Measurements from ENCODE around the gene ZNRF1.
"Not testable (repeated sequence)": the region's sequence is repeated elsewhere in the genome, so short reads cannot be mapped to it uniquely, and the experiment has no call there.

ZNRF1 gene

DNA sequence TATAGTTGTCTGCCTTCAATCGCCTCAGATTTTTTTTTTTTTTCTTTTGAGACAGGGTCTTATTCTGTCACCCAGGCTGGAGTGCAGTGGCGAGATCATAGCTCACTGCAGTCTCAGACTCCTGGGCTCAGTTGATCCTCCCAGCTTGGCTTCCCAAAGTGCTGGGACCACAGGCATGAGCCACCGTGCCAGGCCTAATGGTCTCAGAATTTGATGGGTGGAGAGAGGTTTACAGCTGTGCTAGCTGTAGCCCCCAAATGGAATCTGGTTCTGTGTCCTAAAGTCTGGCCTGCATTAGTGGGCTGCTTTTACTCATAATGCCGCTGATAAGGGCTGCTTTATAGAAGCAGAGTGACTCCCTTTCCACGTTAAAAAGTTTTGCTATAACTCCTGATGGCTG is 5.1 kb downstream of the ZNRF1 start:
- DNase-seq, result no peak

DNA sequence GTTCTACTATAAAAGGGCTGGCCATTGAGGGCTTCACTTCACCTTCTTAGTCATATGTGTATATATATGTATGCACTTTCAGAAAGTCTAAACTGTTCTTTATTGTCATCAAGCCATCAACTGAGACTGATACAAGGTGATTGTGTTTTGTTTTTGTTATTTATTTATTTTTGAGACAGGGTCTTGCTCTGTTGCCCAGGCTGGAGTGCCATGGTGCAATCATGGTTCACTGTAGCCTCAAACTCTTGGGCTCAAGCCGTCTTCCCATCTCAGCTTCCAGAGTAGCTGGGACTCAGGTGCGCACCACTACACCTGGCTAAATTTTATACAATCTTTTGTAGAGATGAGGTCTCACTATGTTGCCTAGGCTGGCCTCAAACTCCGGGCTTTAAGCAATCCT is 5.6 kb downstream of the ZNRF1 start:
- DNase-seq, result no peak

DNA sequence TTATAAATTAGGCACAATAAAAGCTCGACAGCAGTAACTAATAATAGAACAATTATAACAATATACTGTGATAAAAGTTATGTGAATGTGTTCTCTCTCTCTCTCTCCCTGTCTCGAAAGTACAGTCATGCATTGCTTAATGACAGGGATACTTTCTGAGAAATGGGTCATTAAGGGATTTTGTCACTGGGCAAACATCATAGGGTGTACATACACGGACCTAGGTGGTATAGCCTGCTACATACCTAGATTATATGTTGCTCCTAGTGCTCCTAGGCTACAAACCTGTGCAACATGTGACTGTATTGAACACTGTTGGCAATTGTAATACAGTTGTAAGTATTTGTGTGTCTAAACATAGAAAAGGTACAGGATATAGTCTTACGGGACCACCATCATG is 6.9 kb downstream of the ZNRF1 start:
- no peak for DNase-seq

- DNase-seq, result no peak
Observed at GRCh38 chr16:75007443-75007842, 8.6 kb downstream of the ZNRF1 start.

GRCh38 chr16:75010427-75010826 is 11.6 kb downstream of the ZNRF1 start:
- no peak for DNase-seq

GRCh38 chr16:75011634-75012307 is 12.9 kb downstream of the ZNRF1 start:
- no peak for DNase-seq

DNA sequence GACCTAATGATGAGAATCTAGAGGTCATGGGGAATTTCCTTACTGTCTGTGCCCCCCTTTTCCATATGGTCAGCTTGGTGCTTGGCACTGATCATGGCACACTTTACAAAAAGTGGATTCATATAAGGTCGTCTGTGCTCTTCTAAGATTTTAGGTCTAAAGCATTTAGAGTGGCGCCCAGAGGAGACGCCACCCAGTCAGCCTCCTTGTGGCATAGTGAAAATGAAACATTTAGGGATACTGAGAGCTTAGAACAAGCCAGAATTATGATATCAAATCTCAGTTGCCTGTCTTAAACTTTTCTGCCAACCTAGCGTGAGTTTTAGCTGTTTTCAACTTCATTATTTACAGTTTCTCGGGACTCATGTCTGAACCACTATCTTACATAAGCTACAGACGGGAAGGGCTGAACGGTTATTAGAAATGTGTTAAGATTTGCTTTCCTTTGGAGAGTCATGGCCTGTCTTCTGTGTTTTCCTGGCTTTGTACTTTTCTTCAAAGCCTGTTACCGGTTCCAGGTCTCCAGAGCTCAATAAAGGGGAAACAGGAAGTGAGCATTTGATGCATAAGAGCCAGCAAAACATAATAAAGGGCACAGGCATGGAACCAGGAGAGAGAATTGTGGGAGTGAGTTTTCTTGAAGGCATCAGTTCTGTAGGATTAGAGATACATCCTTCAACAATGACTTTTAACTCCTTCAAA is 13.7 kb downstream of the ZNRF1 start:
- DNase-seq, result no peak

GRCh38 chr16:75013123-75013522 is 14.3 kb downstream of the ZNRF1 start:
- not testable (repeated sequence) for DNase-seq

- DNase-seq, result no peak
Observed at GRCh38 chr16:75014318-75014717, 15.5 kb downstream of the ZNRF1 start.

GRCh38 chr16:75016451-75017081 is 17.7 kb downstream of the ZNRF1 start:
- not testable (repeated sequence) for DNase-seq

DNA sequence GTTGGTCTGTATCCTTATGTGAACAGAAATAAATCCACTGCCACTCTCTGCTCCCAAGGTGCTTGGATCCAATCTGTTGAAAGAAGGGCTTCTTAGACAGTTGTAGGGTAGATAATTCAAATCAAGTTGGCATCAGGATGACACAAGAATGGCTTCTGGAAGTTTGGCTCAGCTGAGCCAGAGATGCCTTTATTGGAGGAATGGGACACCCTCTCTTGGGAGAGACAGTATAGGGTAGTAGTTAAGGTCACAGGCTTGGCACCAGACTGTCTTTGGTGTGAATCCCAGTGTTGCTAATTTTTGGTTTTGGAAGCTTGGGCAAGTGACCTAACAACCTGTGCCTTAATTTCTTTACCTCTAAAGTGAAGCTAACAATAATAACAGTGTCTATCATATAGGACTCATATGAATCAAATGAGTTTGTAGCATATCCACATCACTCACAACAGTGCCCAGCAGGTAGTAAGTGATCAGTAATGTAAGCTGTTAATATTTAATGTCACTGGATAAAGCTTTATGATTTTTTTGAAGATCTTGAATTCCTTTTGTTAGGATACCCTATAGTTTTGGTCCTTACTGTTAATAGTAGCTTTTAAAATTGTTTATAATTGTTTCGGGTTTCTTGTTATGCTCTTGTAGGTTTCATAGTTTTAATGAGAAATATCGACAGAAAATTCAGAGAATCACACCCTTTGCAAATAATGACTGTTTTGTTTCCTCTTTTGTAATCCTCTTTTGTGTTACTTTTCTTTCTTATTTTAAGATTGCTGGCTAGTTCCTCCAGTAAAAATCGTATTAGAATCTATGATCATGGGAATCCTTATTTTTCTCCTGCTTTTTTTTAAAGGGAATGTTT is 19.1 kb downstream of the ZNRF1 start:
- no peak for DNase-seq

DNA sequence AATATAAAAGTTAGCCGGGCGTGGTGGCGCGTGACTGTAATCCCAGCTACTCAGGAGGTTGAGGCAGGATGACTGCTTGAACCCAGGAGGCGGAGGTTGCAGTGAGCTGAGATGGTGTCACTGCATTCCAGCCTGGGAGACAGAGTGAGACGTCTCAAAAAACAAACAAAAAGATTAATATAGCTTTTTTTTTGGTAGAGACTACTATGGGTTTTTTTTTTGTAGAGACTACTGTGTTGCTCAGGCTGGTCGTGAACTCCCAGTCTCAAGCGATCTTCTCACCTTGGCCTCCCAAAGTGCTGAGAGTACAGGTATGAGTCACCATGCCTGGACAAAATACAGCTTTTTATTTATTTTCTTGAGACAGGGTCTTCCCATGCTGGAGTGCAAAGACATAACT is 20.2 kb downstream of the ZNRF1 start:
- DNase-seq, result no peak

DNA sequence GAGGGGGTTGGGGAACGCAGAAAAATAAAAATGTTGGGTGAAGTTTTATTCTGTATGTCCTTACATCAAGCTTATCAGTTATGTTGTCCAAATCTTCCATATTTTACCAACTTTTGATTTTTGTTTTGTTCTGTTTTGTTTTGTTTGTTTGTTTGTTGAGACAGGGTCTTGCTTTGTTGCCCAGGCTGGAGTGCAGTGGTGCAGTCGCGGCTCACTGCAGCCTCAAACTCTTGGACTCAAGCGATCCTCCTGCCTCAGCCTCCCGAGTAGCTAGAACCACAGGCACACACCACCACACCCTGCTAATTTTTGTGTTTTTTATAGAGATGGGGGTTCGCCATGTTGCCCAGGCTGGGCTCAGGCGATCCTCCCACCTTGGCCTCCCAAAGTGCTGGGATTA is 20.8 kb downstream of the ZNRF1 start:
- no peak for DNase-seq

- DNase-seq, result no peak
Observed at GRCh38 chr16:75021410-75021809, 22.6 kb downstream of the ZNRF1 start.

DNA sequence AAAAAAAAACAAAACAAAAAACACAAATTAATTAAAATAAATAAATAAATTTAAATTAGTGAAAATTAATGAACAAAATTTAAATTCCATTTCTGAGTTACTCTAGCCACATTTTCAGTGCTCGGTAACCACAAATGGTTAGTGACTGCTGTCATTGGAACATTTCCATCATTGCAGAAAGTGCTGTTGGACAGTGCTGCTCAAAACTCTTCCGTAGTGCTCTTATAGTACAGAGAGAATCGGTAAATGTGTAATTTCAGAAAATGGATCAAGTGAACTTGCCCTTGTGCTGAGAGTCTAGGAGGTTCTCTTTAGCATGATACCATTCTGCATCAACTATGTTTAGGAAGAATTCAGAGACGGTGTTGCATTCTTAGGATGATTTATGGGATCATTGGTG is 23.7 kb downstream of the ZNRF1 start:
- DNase-seq, result no peak

GRCh38 chr16:75023009-75023408 is 24.2 kb downstream of the ZNRF1 start:
- DNase-seq, result no peak

GRCh38 chr16:75024182-75024581 is 25.4 kb downstream of the ZNRF1 start:
- no peak for DNase-seq

DNA sequence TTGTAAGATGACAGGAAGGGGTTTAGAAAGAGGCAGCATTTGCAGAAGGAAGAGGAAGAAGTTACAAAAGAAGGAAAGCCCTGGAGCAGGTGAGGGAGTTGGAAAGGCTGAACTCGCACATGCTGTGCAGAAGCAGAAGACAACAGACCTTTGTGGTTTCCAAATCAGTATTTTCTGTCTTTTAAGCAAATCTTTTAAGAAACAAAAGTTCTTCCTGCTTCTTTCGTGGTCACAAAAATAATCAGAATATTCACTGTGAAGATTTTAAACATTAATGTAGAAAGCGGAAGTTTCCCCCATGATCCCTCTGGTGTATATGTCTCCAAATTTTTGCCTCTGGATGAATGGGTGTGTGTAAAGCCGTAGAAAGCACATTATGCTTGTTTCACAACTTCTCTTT is 25.8 kb downstream of the ZNRF1 start:
- no peak for DNase-seq

DNA sequence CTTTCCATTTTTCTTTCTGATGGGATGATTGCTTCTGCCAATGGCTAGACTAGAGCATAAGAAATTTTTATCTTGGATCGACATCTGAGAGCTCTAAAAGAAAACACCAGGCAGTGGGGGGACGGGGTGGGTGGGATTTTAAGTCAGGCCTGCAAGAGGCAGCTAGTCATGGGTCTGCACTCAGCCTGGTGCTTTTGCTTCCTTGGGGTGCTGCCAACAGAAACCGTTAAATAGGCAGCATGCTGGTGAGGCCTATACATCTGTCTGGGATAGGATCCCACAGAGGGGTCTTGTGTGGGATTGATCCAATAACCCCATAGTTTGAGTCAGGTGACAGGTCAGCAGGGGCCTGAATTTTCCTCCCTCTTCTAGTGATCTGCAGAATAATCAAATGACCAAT is 26.9 kb downstream of the ZNRF1 start:
- DNase-seq, result no peak

DNA sequence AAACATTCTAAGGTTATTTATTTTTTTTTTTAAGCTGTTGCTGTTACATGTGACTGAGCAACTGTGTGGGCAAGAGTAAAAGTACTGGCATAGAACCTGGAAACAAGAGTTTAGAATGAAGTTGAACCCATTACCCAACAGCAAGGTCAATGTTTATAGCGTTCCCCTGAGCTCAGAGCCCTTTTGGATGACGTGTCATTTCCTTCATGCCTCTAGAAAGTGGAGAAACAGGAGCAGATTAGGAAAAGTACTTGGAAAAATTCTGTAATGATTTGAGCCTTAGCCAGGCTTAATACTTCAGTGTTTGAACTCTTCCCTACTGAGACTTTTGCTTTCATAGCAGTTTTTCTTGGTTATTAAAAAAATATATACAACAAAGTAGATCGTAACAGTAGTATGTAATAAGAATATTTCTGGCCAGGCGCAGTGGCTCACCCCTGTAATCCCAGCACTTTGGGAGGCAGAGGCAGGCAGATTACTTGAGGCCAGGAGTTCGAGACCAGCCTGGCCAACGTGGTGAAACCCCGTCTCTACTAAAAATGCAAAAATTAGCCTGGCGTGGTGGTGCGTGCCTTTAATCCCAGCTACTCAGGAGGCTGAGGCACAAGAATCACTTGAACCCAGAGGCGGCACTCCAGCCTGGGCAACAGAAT is 27.5 kb downstream of the ZNRF1 start:
- DNase-seq, result not testable (repeated sequence)

GRCh38 chr16:75026892-75027391 is 28.1 kb downstream of the ZNRF1 start:
- DNase-seq, result no peak

GRCh38 chr16:75027520-75028300 is 28.9 kb downstream of the ZNRF1 start:
- no peak for DNase-seq

Data from activated gamma-delta T cell treated with Interleukin-2 at 50 U/mL for 16 hours (primary cell).